H1 (cell line): Measurements from ENCODE around the gene SLCO4A1. TPM values are rescaled to one million over a fixed set of nuclear protein-coding genes. Genes with fewer than 3 reads are reported as not detected.

Source experiments
- CTCF ChIA-PET: fragments of 300-600 bp; sonication (Branson Sonifier 250); formaldehyde crosslinking; loops from one replicate; lab custom pipeline; 2021; ENCODE audit not compliant: partially characterized antibody; lab: Charles Lee
- POLR2A ChIA-PET: fragments of 300-600 bp; sonication (Branson Sonifier 250); formaldehyde crosslinking; loops from one replicate; lab custom pipeline; 2021; ENCODE audit warnings: inconsistent platforms; ENCODE audit not compliant: partially characterized antibody; lab: Charles Lee
- DNase-seq, 2 experiments: peaks; one replicate each; pipeline versions ENCODE4 v3.0.0 to v3.0.0-alpha.2; 2010 to 2022; ENCODE audit warnings: low spot score in 2 of 2, low read depth in 1 of 2, mixed read lengths in 1 of 2
- FAIRE-seq: peaks from 2 replicates; lab custom pipeline; 2011; peaks lifted over from hg19 to GRCh38; lab: Jason Lieb, UNC
- H2AFZ ChIP-seq: 2 replicates; pipeline ENCODE4 v1.8.1; 2012; ENCODE audit warnings: low read length, inconsistent platforms
- H2AK5ac ChIP-seq: 2 replicates; pipeline ENCODE4 v1.6.1; 2013; ENCODE audit warnings: low read depth, low read length
- H2BK120ac ChIP-seq: replicated peaks from 2 replicates; pipeline ENCODE3; 2013; ENCODE audit warnings: low read depth, low read length, inconsistent platforms
- H2BK12ac ChIP-seq: 2 replicates; pipeline ENCODE4 v1.6.1; 2013; ENCODE audit warnings: low read depth, low read length
- H2BK15ac ChIP-seq: 2 replicates; pipeline ENCODE4 v1.6.1; 2013; ENCODE audit warnings: low read length
- H2BK20ac ChIP-seq: 2 replicates; pipeline ENCODE4 v1.6.1; 2013; ENCODE audit warnings: low read length
- H2BK5ac ChIP-seq: 2 replicates; pipeline ENCODE4 v1.6.1; 2013; ENCODE audit warnings: low read depth, low read length
- H3K14ac ChIP-seq: 2 replicates; pipeline ENCODE4 v1.6.1; 2013; ENCODE audit warnings: inconsistent platforms; ENCODE audit not compliant: insufficient read length
- H3K18ac ChIP-seq: 2 replicates; pipeline ENCODE4 v1.6.1; 2013; ENCODE audit warnings: low read length; ENCODE audit errors: extremely low read depth
- H3K23ac ChIP-seq: 2 replicates; pipeline ENCODE4 v1.6.1; 2013; ENCODE audit warnings: inconsistent platforms; ENCODE audit not compliant: insufficient read length
- H3K23me2 ChIP-seq: 2 replicates; pipeline ENCODE4 v1.6.1; 2013; ENCODE audit warnings: low read depth, low read length
- H3K27ac ChIP-seq: 2 replicates; pipeline ENCODE4 v1.6.1; 2011; ENCODE audit warnings: low read depth, low read length, inconsistent platforms
- H3K27me3 ChIP-seq, 4 experiments: replicated peaks in 1 of 4; 1 replicate in 1 of 4; 2 replicates in 3 of 4; pipeline versions ENCODE4 v1.6.1 to v1.8.1; 2011 to 2013; ENCODE audit warnings: low read length in 3 of 4, mild to moderate bottlenecking in 3 of 4, inconsistent platforms in 2 of 4, mixed read lengths in 2 of 4, moderate library complexity in 1 of 4; ENCODE audit not compliant: control insufficient read depth in 3 of 4, insufficient read depth in 3 of 4; ENCODE audit errors: extremely low read depth in 1 of 4
- H3K36me3 ChIP-seq, 4 experiments: 2 replicates each; pipeline versions ENCODE4 v1.6.1 to v1.8.1; 2011 to 2013; ENCODE audit warnings: mild to moderate bottlenecking in 4 of 4, low read length in 3 of 4, moderate library complexity in 2 of 4, control low read depth in 1 of 4, inconsistent platforms in 1 of 4; ENCODE audit not compliant: insufficient read depth in 4 of 4, control insufficient read depth in 2 of 4
- H3K4ac ChIP-seq: replicated peaks from 2 replicates; pipeline ENCODE3; 2013; ENCODE audit warnings: low read length, low read depth, mixed read lengths, inconsistent platforms; ENCODE audit not compliant: insufficient read length
- H3K4me1 ChIP-seq, 4 experiments: replicated peaks in 1 of 4; 1 replicate in 1 of 4; 2 replicates in 3 of 4; pipeline versions ENCODE4 v1.6.1 to v1.8.1; 2011 to 2013; ENCODE audit warnings: low read length in 3 of 4, inconsistent platforms in 2 of 4, mixed read lengths in 1 of 4; ENCODE audit not compliant: insufficient read depth in 4 of 4, control insufficient read depth in 3 of 4
- H3K4me2 ChIP-seq, 2 experiments: 2 replicates each; pipeline versions ENCODE4 v1.6.1 to v1.8.1; 2011 to 2013; ENCODE audit warnings: low read depth in 2 of 2, low read length in 2 of 2, control low read depth in 1 of 2, inconsistent platforms in 1 of 2, mild to moderate bottlenecking in 1 of 2; ENCODE audit not compliant: insufficient read depth in 1 of 2
- H3K4me3 ChIP-seq, 4 experiments: fragments of 200-600, 300-600 bp in 1 of 4; sonication (generic), shearing (Covaris generic), sonication (Bioruptor Twin) in 1 of 4; 2 replicates each; pipeline versions ENCODE4 v1.5.1 to v1.8.1; 2011 to 2016; ENCODE audit warnings: low read length in 4 of 4, low read depth in 3 of 4, control low read depth in 2 of 4, inconsistent platforms in 2 of 4, mild to moderate bottlenecking in 2 of 4, mixed read lengths in 1 of 4, moderate library complexity in 1 of 4; ENCODE audit not compliant: insufficient read depth in 2 of 4; ENCODE audit errors: extremely low read depth in 1 of 4
- H3K56ac ChIP-seq: replicated peaks from 2 replicates; pipeline ENCODE3; 2013; ENCODE audit warnings: low read depth, mild to moderate bottlenecking, mixed read lengths, low read length, inconsistent platforms; ENCODE audit not compliant: insufficient read length
- H3K79me1 ChIP-seq: 2 replicates; pipeline ENCODE4 v1.6.1; 2013; ENCODE audit warnings: low read depth, low read length, control low read depth
- H3K79me2 ChIP-seq, 2 experiments: 2 replicates each; pipeline versions ENCODE4 v1.6.1 to v1.8.1; 2012 to 2013; ENCODE audit warnings: low read length in 2 of 2, mild to moderate bottlenecking in 2 of 2, inconsistent platforms in 1 of 2; ENCODE audit not compliant: insufficient read depth in 2 of 2, control insufficient read depth in 1 of 2
- H3K9ac ChIP-seq, 4 experiments: replicated peaks in 1 of 4; 1 replicate in 1 of 4; 2 replicates in 3 of 4; pipeline versions ENCODE4 v1.6.1 to v1.8.1; 2011 to 2013; ENCODE audit warnings: low read depth in 3 of 4, low read length in 3 of 4, control low read depth in 2 of 4, mild to moderate bottlenecking in 2 of 4, moderate library complexity in 2 of 4, inconsistent platforms in 1 of 4; ENCODE audit errors: extremely low read depth in 1 of 4
- H3K9me3 ChIP-seq, 2 experiments: 2 replicates each; pipeline versions ENCODE4 v1.6.1 to v1.8.1; 2012 to 2013; ENCODE audit warnings: mild to moderate bottlenecking in 2 of 2, moderate library complexity in 2 of 2, control low read depth in 1 of 2, inconsistent platforms in 1 of 2, low read depth in 1 of 2, low read length in 1 of 2, mixed read lengths in 1 of 2; ENCODE audit not compliant: insufficient read depth in 2 of 2
- H4K20me1 ChIP-seq, 2 experiments: replicated peaks in 1 of 2; 2 replicates each; pipeline versions ENCODE3 to v1.8.1; 2011 to 2013; ENCODE audit warnings: inconsistent platforms in 2 of 2, low read length in 2 of 2, mild to moderate bottlenecking in 1 of 2; ENCODE audit not compliant: insufficient read depth in 2 of 2, control insufficient read depth in 1 of 2
- H4K5ac ChIP-seq: 2 replicates; pipeline ENCODE4 v1.6.1; 2013; ENCODE audit warnings: low read length, low read depth, mixed read lengths, inconsistent platforms; ENCODE audit not compliant: insufficient read length
- H4K8ac ChIP-seq: 2 replicates; pipeline ENCODE4 v1.8.0; 2013; ENCODE audit warnings: mild to moderate bottlenecking, moderate library complexity, low read length, inconsistent platforms; ENCODE audit not compliant: insufficient read depth; ENCODE audit errors: extremely low read depth
- H4K91ac ChIP-seq: replicated peaks from 2 replicates; pipeline ENCODE3; 2013; ENCODE audit warnings: low read length, mixed read lengths, inconsistent platforms; ENCODE audit not compliant: insufficient read length
- CHD1 ChIP-seq: IDR thresholded peaks from 2 replicates; pipeline ENCODE4 v1.6.1; 2012; ENCODE audit warnings: low read depth, low read length, improper control_type of control experiment
- POLR2AphosphoS5 ChIP-seq: IDR thresholded peaks from 2 replicates; pipeline ENCODE4 v1.6.1; 2011; ENCODE audit warnings: low read depth, low read length
- SIN3A ChIP-seq, 2 experiments: IDR thresholded peaks in 1 of 2; conservative IDR thresholded peaks in 1 of 2; 2 replicates each; pipeline ENCODE4 v1.6.1; 2011 to 2012; ENCODE audit warnings: low read length in 2 of 2, improper control_type of control experiment in 1 of 2, low read depth in 1 of 2, mild to moderate bottlenecking in 1 of 2
- WGBS, 2 experiments: shearing (Covaris generic) in 1 of 2; methylation state at CpG; one replicate each; pipeline versions ENCODE4 v1.1.6 to v1.1.7; 2013 to 2015; ENCODE audit warnings: low lambda C conversion rate in 2 of 2, mixed read lengths in 2 of 2, inconsistent platforms in 1 of 2, low coverage in 1 of 2, missing lambda C conversion rate in 1 of 2; ENCODE audit not compliant: insufficient replicate concordance in 2 of 2, insufficient coverage in 1 of 2, insufficient read length in 1 of 2; ENCODE audit errors: extremely low coverage in 1 of 2, missing lambda C conversion rate in 1 of 2; 5-methylcytosine and 5-hydroxymethylcytosine counted together
- polyA plus RNA-seq, 7 experiments: library from polyadenylated mRNA; depleted of rRNA in 3 of 7; stranded (reverse) in 5 of 7; unstranded in 2 of 7; fragments of >200 nt in 5 of 7; fragments of 200-250 nt in 2 of 7; gene quantifications; 1 replicate in 5 of 7; 2 replicates in 1 of 7; 4 replicates in 1 of 7; pipeline versions ENCODE4 v1.2.1 to v1.2.3, GENCODE V29; 2011 to 2013; ENCODE audit warnings: missing spikeins in 2 of 7, mixed read lengths in 2 of 7
- total RNA-seq: library from RNA; stranded (reverse); fragmentation: NEBNext Ultra II Directional; extraction: Animal tissue kit (Norgen Biotek cat#: 25700); gene quantifications from 2 replicates; pipeline ENCODE4 v1.2.1, GENCODE V29; 2021

The SLCO4A1 gene
- total and polyA plus RNA-seq, 2 of the 8 experiments (the other 6 are each of a cell fraction or from before 2014, with no cell fraction given), result 10.5 to 18.5 TPM

DNA sequence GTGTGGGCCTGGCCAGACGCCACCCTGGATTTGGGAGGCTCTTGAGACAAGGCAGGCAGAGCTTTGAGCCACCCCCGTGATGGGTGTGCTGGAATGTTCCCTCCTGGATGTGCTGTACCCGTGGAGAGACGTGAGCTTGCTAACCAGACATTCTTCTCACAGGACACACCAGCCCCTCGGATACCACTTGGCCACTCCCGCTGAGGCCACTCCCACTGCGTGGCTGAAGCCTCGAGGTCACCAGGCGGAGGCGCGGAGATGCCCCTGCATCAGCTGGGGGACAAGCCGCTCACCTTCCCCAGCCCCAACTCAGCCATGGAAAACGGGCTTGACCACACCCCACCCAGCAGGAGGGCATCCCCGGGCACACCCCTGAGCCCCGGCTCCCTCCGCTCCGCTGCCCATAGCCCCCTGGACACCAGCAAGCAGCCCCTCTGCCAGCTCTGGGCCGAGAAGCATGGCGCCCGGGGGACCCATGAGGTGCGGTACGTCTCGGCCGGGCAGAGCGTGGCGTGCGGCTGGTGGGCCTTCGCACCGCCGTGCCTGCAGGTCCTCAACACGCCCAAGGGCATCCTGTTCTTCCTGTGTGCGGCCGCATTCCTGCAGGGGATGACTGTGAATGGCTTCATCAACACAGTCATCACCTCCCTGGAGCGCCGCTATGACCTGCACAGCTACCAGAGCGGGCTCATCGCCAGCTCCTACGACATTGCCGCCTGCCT, 14.1 kb downstream of the SLCO4A1 start:
- Histone ChIP-seq H3K18ac (no peak overlapping the region), H3K14ac (no peak overlapping the region), H3K4me3 (no peak overlapping the region), H4K20me1 (peaks cover 7 to 25% of the 10 kb centered on the region in 2 experiments), H4K5ac (no peak overlapping the region), H2BK20ac (no peak overlapping the region), H4K8ac (no peak overlapping the region), H3K36me3 (no peaks in the 10 kb centered on the region), H3K79me2 (no peaks in the 10 kb centered on the region; a peak in 1 of 4 replicates), H2AK5ac (no peak overlapping the region), H3K79me1 (peaks cover 7% of the 10 kb centered on the region; the same call in 1 of the 2 replicates), H4K91ac (no peak overlapping the region), H3K4me2 (no peak overlapping the region), H3K9me3 (no peaks in the 10 kb centered on the region), H2AFZ (no peak overlapping the region)
- WGBS, 2 experiments, result 88% methylated on average over 39 of the region's 39 CpGs; no CpG with 5 or more reads in 1 of the 2 experiments
- POLR2A ChIA-PET, result interaction anchor here (1.1 to 1.5 kb wide), 2 partner anchors 30 to 159 kb away, joined by 3 read pairs; no protein-coding TSS in a partner anchor
- no peak for FAIRE-seq
- TF ChIP-seq SIN3A (conservative IDR thresholded peaks at IDR 0.05 in 1 of 2, IDR thresholded peaks at IDR 0.05 in 1 of 2; ENCODE audit: low read depth in 1 of 2, low read length in 2 of 2), result no peak
- TF ChIP-seq CHD1, result no peak
- TF ChIP-seq POLR2AphosphoS5, result no peak
- TF ChIP-seq, all 59 proteins: peak for 0
- Histone ChIP-seq H3K56ac (no peak overlapping the region), H3K23me2 (no peaks in the 10 kb centered on the region), H3K27ac (no peak overlapping the region), H2BK120ac (no peak overlapping the region), H3K23ac (no peak overlapping the region), H2BK15ac (no peak overlapping the region), H3K9ac (no peak overlapping the region), H3K4ac (no peak overlapping the region), H3K4me1 (peaks cover 0 to 11% (median 7%) of the 10 kb centered on the region in 4 experiments; a peak in 5 of 7 replicates), H3K27me3 (no peaks in the 10 kb centered on the region), H2BK5ac (no peak overlapping the region), H2BK12ac (no peak overlapping the region)
- no peak for DNase-seq
- CTCF ChIA-PET, result interaction anchor here (0.9 to 3.3 kb wide), 11 partner anchors 8 to 178 kb away, joined by 3 to 13 read pairs (median 4); no protein-coding TSS in a partner anchor
